Activated gamma-delta T cell treated with Interleukin-2 at 50 U/mL for 16 hours (primary cell): ENCODE results near the gene KRT9.

ENCODE experiments used
- DNase-seq: peaks from one replicate; pipeline ENCODE4 v3.0.0-alpha.2; 2020

KRT9 gene

DNA sequence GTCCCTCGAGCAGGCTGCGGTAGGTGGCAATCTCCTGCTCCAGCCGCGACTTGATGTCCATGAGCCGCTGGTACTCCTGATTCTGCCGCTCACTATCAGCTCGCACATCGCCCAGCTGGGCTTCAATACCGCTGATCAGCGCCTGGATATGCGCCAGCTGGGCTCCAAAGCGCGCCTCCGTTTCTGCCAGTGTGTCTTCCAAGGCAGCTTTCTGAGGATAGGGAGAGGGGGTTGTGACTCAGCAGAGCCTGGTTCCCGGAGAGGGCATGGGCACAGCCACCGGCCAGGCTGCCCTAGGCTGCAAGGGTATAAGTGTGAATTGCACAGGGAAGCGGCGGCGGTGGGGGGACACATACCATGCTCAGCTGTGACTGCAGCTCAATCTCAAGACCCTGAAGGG is 48.1 kb downstream of the KRT9 start:
- DNase-seq, result no peak

DNA sequence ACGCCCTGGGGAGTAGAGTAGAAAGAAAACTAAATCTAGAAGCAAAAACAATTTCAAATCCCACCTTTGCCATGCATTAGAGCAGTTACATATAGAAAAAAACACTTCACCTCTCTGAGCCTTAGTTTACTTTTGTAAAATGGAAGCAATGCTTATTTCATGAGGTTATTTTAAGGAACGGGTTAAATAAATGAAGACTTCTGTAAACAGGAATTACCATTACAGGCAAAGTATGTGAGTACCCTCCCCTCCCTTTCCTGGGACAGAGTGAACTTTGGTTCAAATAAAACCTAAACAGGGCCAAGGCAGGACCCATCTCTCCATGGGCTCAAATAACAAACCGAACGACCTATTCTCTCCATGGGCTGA is 48.6 kb downstream of the KRT9 start:
- no peak for DNase-seq

DNA sequence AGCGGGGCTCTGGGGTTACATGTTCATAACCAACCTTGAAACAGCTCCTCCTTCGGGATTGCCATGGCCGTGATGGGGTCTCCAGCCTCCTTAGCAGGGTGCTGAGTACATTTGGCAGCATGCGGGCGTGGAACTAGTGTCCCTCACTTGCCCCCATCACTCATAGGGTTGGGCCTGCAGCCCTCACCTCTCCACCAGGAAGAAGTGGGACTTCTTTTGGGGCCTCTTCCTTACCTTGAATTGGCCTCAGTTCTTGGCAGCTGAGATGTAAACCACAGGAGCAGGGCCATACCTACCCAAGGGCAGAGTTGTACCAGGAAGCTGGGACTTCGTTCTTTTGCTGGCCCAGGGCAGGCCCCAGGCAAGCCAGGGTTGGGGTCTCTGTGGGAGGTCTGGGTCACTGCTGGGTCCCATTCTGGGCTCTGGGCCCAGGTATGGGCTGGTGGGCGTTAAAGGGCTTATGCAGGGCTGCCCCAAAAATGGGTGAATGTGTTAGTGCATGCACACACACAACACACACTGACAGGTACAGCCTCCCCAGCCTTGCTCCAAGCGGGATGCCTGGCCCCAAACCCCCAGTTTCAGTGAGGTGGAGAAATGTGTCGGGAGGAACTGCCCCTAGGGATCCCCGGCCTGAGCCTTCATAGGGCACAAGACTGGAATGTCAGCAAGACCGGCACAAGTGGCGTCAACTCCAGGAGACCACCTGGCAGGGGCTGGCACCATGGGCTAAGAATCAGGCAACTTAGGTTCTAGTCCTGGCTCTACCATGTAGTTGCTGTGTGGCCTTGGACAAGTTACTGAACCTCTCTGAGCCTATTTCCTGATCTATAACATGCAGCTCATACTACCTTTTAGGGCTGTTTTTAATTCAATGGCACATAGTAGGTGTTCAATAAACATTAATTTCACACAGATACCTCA is 49.3 kb downstream of the KRT9 start:
- DNase-seq, result no peak

DNA sequence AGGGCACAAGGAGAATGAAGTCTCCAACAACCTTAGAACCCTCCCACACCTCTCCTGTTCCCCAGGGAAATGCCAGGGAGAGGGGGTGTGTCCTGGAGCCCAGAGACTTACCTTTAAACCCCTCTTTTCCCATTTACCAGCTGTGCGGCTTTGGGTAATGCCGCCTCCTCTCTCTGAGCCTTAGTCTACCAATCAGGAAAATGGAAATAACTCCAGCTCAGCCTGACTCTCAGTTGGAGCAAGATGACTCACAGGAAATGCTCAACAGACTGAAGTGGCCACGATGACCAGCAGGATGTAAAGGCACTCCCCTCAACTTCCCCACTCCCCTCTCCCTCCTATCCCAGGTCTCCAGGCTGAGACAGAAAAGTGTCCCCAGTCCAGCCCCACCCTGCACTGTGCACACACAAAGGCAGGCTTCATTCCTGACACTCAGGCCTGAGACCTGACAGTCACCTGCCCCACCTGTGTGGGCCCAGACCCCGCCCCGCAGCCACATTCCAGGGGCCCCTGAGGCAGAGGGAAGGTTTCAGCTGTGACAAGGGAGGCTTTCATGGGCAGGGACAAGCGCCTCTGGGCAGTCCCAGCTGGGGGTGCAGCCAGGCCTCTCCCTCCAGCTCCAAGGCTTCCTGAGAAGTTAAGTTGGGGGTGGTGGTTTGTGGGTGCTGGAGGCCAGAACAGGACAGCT is 50.1 kb downstream of the KRT9 start:
- DNase-seq, result no peak

DNA sequence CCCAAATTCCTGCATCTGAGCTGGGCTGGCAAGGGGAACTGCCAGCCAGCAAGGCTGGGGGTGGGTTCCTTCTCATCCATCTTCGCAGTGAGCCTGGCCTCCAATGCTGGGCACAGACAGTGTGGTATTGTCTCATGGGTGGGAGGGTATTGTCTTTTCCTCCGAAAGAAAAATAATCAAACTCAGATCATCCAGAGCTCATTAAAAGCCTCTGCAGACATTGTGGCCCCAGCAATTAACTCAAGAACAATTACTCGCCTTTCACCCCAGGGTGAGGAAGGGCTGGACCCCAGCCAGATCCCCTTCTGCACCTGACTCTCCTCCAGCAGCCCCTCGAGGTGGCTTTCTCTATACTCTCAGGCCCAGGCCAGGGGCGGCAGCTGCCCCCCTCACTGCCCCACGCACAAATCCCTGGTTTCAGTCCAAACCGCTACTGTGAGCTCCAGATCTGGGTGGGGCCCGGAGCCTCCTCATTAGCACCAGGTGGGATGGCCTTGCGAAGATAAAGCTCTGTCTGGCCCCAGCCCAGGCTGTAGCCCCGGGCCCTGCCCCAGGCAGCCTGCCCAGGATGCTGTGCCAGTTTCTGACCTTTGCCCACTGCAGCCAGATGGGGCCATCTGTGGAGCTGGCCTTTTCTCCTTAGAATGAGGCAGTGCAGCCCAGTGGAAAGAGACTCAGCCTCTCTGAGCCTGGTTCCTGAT is 50.9 kb downstream of the KRT9 start:
- no peak for DNase-seq

DNA sequence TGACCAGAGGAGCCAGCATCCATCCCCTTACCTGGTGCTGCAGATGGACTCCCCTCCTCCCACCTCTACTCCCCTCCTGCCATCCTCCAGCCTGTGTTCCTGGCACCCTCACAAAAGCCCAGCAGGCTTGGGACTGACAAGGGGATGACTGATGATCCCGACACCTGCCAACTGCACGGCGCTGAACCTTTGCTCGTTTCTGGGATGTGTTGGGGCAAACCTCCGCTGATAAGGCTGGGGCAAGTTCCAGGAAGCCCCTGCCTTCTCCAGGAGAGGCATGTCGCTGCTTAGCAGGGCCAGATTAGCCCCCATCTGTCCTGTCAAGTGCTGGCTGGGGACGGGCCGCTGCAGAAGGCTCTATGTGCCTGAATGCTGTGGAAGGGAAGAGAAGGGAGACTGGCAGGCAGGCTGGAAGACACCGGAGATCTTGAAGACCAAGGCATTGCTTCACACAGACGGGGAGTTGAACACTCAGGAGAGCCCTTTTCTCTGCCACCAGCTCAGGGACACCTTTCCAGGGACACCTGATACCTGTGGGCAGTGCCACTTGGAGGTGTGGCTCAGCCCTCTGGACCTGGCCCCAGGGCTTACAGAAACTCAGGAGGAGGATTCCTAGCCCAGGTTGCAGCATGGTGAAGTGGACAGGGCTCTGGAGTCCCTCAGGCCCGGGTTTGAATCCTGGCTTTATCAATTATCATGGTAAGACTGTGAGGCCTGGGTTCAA is 52.2 kb downstream of the KRT9 start:
- no peak for DNase-seq

DNA sequence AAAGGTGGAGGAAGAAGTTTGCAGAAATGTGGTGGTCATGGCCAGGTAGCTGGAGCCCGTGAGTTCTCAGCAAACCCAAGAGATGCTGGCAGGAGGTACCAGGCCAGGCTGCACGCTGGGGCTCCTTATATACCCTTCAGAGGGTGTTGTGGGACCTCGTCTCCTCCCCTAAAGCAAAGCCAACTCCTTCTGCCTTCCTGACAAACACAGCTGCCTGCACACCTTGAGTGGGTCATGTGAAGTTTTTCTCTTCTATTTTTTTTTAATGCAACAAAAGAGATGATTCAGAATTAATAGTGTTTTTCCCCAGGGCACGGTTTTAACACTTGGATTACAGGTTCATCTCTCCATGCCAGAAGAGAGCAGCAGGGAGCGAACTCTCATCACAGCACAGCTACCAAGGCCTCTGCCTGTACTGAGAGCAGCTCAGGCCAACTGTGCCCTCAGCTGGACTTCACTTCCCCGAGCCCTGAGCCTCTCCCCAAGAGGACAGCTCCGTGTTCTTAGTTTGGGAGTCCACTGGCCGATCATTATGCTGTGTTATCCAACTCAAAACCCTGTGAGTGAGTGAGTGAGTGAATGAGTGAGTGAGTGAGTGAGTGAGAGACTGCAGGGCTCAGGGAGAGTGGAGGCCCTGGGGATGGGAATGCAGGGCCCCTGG is 52.9 kb downstream of the KRT9 start, which contains the start of gene KRT15:
Gene KRT15, minus strand, starts transcription at position 102 of the 661 bp plus-strand sequence. Its CDS starts 63 bp downstream, at position 39.
- no peak for DNase-seq

DNA sequence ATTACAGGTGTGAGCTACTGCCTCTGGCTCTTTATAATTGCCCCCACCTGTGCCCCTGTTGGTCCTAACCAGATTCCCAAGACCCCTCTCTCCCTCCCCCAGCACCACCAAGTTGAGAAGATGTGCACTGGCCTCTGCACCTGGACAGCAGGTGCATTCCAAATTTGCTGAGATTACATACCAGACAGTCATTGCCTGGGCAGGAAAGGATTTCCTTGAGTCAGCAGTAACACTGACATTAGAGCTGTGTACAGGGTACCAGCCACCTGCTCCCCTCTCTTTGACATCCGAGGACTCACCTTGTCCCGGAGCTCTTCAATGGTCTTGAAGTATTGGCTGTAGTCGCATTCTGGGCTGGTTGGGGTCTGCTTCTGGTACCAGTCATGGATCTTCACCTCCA is 53.8 kb downstream of the KRT9 start:
- DNase-seq, result no peak

DNA sequence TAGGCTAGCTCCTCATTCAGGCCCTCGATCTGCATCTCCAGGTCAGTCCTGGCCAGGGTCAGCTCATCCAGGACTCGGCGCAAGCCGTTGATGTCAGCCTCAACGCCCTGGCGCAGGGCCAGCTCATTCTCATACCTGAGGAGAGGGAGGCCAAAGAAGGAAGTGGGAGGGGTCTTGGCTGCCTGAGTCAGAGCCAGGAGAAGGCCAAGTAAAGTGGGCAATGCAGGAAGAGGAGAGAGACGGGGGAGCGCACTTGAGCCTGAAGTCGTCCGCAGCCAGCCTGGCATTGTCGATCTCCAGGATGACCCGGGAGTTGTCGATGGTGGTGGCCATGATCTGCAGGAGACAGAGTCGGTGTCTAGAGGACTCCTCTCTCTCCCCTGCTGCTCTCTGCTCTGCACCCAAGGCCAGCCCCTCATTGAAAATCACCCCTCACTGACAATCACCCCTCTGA is 55.0 kb downstream of the KRT9 start:
- DNase-seq, result no peak

DNA sequence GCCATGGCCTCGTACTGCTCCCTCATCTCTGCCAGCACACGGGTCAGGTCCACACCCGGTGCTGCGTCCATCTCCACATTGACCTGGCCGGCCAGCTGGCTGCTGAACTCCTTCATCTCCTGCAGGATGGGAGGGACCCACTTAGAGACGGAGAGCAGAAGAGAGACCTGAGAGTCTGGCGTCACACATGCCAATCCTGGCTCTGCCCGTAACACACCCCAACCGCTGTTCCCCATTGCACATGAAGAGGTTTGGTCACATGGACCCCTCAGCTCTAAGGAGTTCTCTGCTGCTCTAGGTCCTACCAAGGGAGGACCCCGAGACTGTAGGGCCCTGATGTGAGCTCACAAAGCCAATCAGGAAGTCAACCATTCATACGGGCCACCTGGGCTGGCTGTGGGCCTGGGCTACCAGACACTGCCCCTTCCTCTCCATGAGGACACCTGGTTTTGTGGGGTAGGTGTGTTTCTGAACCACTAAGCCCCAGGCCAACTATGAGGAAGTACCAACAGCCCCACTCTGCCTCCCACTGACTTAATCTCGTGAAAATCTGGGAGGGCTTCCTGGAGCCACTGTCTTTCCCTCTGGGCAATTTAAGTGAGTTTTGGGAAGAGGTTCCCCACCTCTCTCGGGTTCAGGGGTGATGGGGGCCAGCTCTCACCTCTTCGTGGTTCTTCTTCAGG is 55.6 kb downstream of the KRT9 start:
- DNase-seq, result no peak
